SK-N-SH (cell line): ENCODE measurements around the gene OR2T10. TPM values are rescaled to one million over a fixed set of nuclear protein-coding genes. Genes with fewer than 3 reads are reported as not detected.

Experiments used
- CTCF ChIA-PET: fragments of 300-600, 350-600 bp; formaldehyde crosslinking; extraction: SDS; loops from one replicate; lab custom pipeline; 2021; lab: Yijun Ruan, JAX
- POLR2A ChIA-PET: fragments of 350-600 bp; sonication (Branson Sonifier 250); formaldehyde crosslinking; extraction: SDS; loops from one replicate; lab custom pipeline; 2020; ENCODE audit warnings: antibody characterized with exemption, inconsistent platforms; lab: Yijun Ruan, JAX
- DNase-seq: peaks from one replicate; pipeline ENCODE4 v3.0.0; 2012
- H2AFZ ChIP-seq: fragments of 200-600 bp; sonication (generic); 2 replicates; pipeline ENCODE4 v1.8.1; 2016; ENCODE audit warnings: antibody characterized with exemption, mild to moderate bottlenecking, low read depth
- H3F3A ChIP-seq: fragments of 200-600 bp; sonication (generic); replicated peaks from 2 replicates; pipeline ENCODE3; 2016; ENCODE audit warnings: antibody characterized with exemption, mild to moderate bottlenecking; ENCODE audit not compliant: insufficient read depth
- H3K27ac ChIP-seq, 2 experiments: fragments of 200-500 bp in 1 of 2; fragments of 200-600 bp in 1 of 2; sonication (Bioruptor generic) in 1 of 2; sonication (generic), shearing (Covaris generic) in 1 of 2; 2 replicates each; pipeline versions ENCODE4 v1.5.1 to v1.6.1; 2014 to 2016; ENCODE audit warnings: low read depth in 2 of 2, inconsistent platforms in 1 of 2, low read length in 1 of 2, mild to moderate bottlenecking in 1 of 2, mixed read lengths in 1 of 2
- H3K27me3 ChIP-seq: fragments of 200-600 bp; sonication (generic), shearing (Covaris generic); 2 replicates; pipeline ENCODE4 v1.6.1; 2016; ENCODE audit warnings: mixed run types; ENCODE audit not compliant: insufficient read depth
- H3K36me3 ChIP-seq, 2 experiments: fragments of 200-500 bp in 1 of 2; fragments of 200-600 bp in 1 of 2; sonication (Bioruptor generic) in 1 of 2; sonication (generic) in 1 of 2; replicated peaks in 1 of 2; 2 replicates each; pipeline versions ENCODE3 to v1.5.1; 2014 to 2016; ENCODE audit warnings: low read length in 1 of 2, mild to moderate bottlenecking in 1 of 2; ENCODE audit not compliant: insufficient read depth in 2 of 2, control insufficient read depth in 1 of 2
- H3K4me1 ChIP-seq, 2 experiments: fragments of 200-500 bp in 1 of 2; fragments of 200-600 bp in 1 of 2; sonication (Bioruptor generic) in 1 of 2; sonication (generic), shearing (Covaris generic) in 1 of 2; 2 replicates each; pipeline versions ENCODE4 v1.5.1 to v1.6.1; 2014 to 2016; ENCODE audit warnings: low read depth in 1 of 2, low read length in 1 of 2, mixed run types in 1 of 2; ENCODE audit not compliant: insufficient read depth in 2 of 2, control insufficient read depth in 1 of 2
- H3K4me2 ChIP-seq: fragments of 200-600 bp; sonication (generic), shearing (Covaris generic); 2 replicates; pipeline ENCODE4 v1.6.1; 2017; ENCODE audit warnings: mixed run types
- H3K4me3 ChIP-seq, 2 experiments: fragments of 200-500 bp in 1 of 2; fragments of 200-600 bp in 1 of 2; sonication (Bioruptor generic) in 1 of 2; sonication (generic), shearing (Covaris generic) in 1 of 2; 2 replicates each; pipeline versions ENCODE4 v1.5.1 to v1.8.1; 2014 to 2016; ENCODE audit warnings: low read depth in 2 of 2, inconsistent platforms in 1 of 2, low read length in 1 of 2, mild to moderate bottlenecking in 1 of 2, mixed read lengths in 1 of 2, moderate library complexity in 1 of 2
- H3K79me2 ChIP-seq: fragments of 200-600 bp; sonication (generic); 2 replicates; pipeline ENCODE4 v1.8.1; 2017; ENCODE audit warnings: mild to moderate bottlenecking; ENCODE audit not compliant: insufficient read depth
- H3K9ac ChIP-seq: fragments of 200-600 bp; sonication (generic); 2 replicates; pipeline ENCODE4 v1.6.1; 2017; ENCODE audit warnings: mixed run types
- H3K9me2 ChIP-seq: fragments of 200-600 bp; sonication (generic); 2 replicates; pipeline ENCODE4 v1.6.1; 2017; ENCODE audit warnings: mixed run types
- H3K9me3 ChIP-seq: fragments of 200-600 bp; sonication (generic); 2 replicates; pipeline ENCODE4 v1.6.1; 2017; ENCODE audit warnings: mixed run types, mild to moderate bottlenecking, moderate library complexity
- H4K20me1 ChIP-seq: fragments of 200-600 bp; sonication (generic); 2 replicates; pipeline ENCODE4 v1.6.1; 2017; ENCODE audit warnings: mild to moderate bottlenecking, mixed run types; ENCODE audit not compliant: insufficient read depth
- ELF1 ChIP-seq: IDR thresholded peaks from 2 replicates; pipeline ENCODE4 v1.4.0; 2012
- EP300 ChIP-seq, 2 experiments: IDR thresholded peaks; 2 replicates each; pipeline versions ENCODE4 v1.4.0 to v1.6.1; 2012; ENCODE audit warnings: borderline replicate concordance in 1 of 2, low read depth in 1 of 2, low read length in 1 of 2
- EZH2phosphoT487 ChIP-seq: fragments of 200-600 bp; sonication (generic); IDR thresholded peaks from 2 replicates; pipeline ENCODE4 v1.6.1; 2017; ENCODE audit warnings: low read depth, mixed run types, mild to moderate bottlenecking, antibody characterized with exemption, moderate library complexity, borderline replicate concordance
- FOSL2 ChIP-seq: IDR thresholded peaks from 2 replicates; pipeline ENCODE4 v1.4.0; 2012; ENCODE audit warnings: low read depth, mild to moderate bottlenecking, moderate library complexity, borderline replicate concordance
- GABPA ChIP-seq: IDR thresholded peaks from 2 replicates; pipeline ENCODE4 v1.4.0; 2012; ENCODE audit warnings: low read depth, mild to moderate bottlenecking
- IRF3 ChIP-seq: fragments of 150-350 bp; IDR thresholded peaks from 2 replicates; pipeline ENCODE4 v1.6.1; 2016; ENCODE audit warnings: mild to moderate bottlenecking, low read depth, low read length
- MXI1 ChIP-seq: IDR thresholded peaks from 2 replicates; pipeline ENCODE4 v1.6.1; 2012; ENCODE audit warnings: mild to moderate bottlenecking, low read depth, low read length, improper control_type of control experiment
- NFIC ChIP-seq: IDR thresholded peaks from 2 replicates; pipeline ENCODE4 v1.4.0; 2012; ENCODE audit warnings: borderline replicate concordance
- NRF1 ChIP-seq: IDR thresholded peaks from 2 replicates; pipeline ENCODE4 v1.6.1; 2012; ENCODE audit warnings: low read depth, mild to moderate bottlenecking, low read length
- POLR2AphosphoS5 ChIP-seq: IDR thresholded peaks from 2 replicates; pipeline ENCODE4 v1.6.1; 2012; ENCODE audit warnings: low read depth, low read length
- RAD21 ChIP-seq: IDR thresholded peaks from 2 replicates; pipeline ENCODE4 v1.6.1; 2012; ENCODE audit warnings: mild to moderate bottlenecking, low read length
- REST ChIP-seq: IDR thresholded peaks from 2 replicates; pipeline ENCODE4 v1.6.1; 2012; ENCODE audit warnings: mild to moderate bottlenecking, low read depth, low read length, moderate library complexity
- SIN3A ChIP-seq: IDR thresholded peaks from 2 replicates; pipeline ENCODE4 v1.6.1; 2012; ENCODE audit warnings: low read depth, mild to moderate bottlenecking, low read length, moderate library complexity, borderline replicate concordance
- TEAD4 ChIP-seq: IDR thresholded peaks from 2 replicates; pipeline ENCODE4 v1.4.0; 2012; ENCODE audit warnings: mild to moderate bottlenecking, borderline replicate concordance; ENCODE audit not compliant: insufficient read depth
- USF1 ChIP-seq: IDR thresholded peaks from 2 replicates; pipeline ENCODE4 v1.4.0; 2012; ENCODE audit warnings: low read depth, borderline replicate concordance
- USF2 ChIP-seq: fragments of 150-350 bp; IDR thresholded peaks from 2 replicates; pipeline ENCODE4 v1.6.1; 2017; ENCODE audit warnings: antibody characterized with exemption, low read length, low read depth, borderline replicate concordance
- YY1 ChIP-seq: IDR thresholded peaks from 2 replicates; pipeline ENCODE4 v1.4.0; 2012; ENCODE audit warnings: low read depth, mild to moderate bottlenecking
- ZBTB33 ChIP-seq: IDR thresholded peaks from 2 replicates; pipeline ENCODE4 v1.4.0; 2012; ENCODE audit warnings: low read depth, borderline replicate concordance
- WGBS: methylation state at CpG from one replicate; pipeline ENCODE4 v1.1.6; 2017; ENCODE audit warnings: low lambda C conversion rate; 5-methylcytosine and 5-hydroxymethylcytosine counted together
- polyA plus RNA-seq, 3 experiments: library from polyadenylated mRNA; depleted of rRNA; stranded (reverse); fragments of >200 nt; gene quantifications; 2 replicates each; pipeline ENCODE4 v1.2.3, GENCODE V29; 2012

OR2T10 gene
- polyA plus RNA-seq, 1 of the 3 experiments (the other 2 are of a cell fraction), result not detected

- TF ChIP-seq REST (no peak), MXI1 (no peak), FOSL2 (no peak), IRF3 (no peak), TEAD4 (no peak), YY1 (no peak), GABPA (no peak), USF2 (no peak), EP300 (IDR thresholded peaks at IDR 0.05; ENCODE audit: borderline replicate concordance in 1 of 2, low read depth in 1 of 2, low read length in 1 of 2) (no peak)
Observed at GRCh38 chr1:248585266-248585665, 12.2 kb downstream of the OR2T10 start (continued).

- H3K4me2 ChIP-seq, result no peak overlapping the region
- H3K4me1 ChIP-seq, result no peaks in the 10 kb centered on the region; a peak in 1 of 4 replicates
- H3K9me3 ChIP-seq, result no peaks in the 10 kb centered on the region
- DNase-seq, result no peak
- H3K27me3 ChIP-seq, result no peaks in the 10 kb centered on the region
- no peaks in the 10 kb centered on the region for H3K36me3 ChIP-seq
- no peaks in the 10 kb centered on the region for H4K20me1 ChIP-seq
- H3K4me3 ChIP-seq, result no peak overlapping the region
- no peaks in the 10 kb centered on the region for H3F3A ChIP-seq
- H3K9me2 ChIP-seq, result no peaks in the 10 kb centered on the region
- no peaks in the 10 kb centered on the region for H3K79me2 ChIP-seq
- H2AFZ ChIP-seq, result no peak overlapping the region
- no peak overlapping the region for H3K9ac ChIP-seq
- ChIA-PET POLR2A (no interaction called here), CTCF (no interaction called here)
- no peak overlapping the region for H3K27ac ChIP-seq
- WGBS, result 19% methylated on average over 9 of the region's 9 CpGs
- TF ChIP-seq RAD21 (no peak), NRF1 (no peak), ELF1 (no peak), EZH2phosphoT487 (no peak), USF1 (no peak), SIN3A (no peak), NFIC (no peak), FOSL2 (no peak), POLR2AphosphoS5 (no peak), IRF3 (no peak), EP300 (IDR thresholded peaks at IDR 0.05; ENCODE audit: borderline replicate concordance in 1 of 2, low read depth in 1 of 2, low read length in 1 of 2) (no peak), ZBTB33 (no peak)
Observed at GRCh38 chr1:248576260-248576980, 21.1 kb downstream of the OR2T10 start.
